GM18951 (cell line): ENCODE measurements around the gene NID2.

Source experiments
- POLR2A ChIP-seq: IDR thresholded peaks from 4 replicates; pipeline ENCODE4 v1.6.1; 2011; ENCODE audit warnings: mild to moderate bottlenecking; ENCODE audit not compliant: insufficient read length, insufficient read depth; ENCODE audit errors: extremely low read depth
- in situ Hi-C: fragments of 300-500 bp; cut with MboI; formaldehyde crosslinking; loops from one replicate; pipeline ENCODE4 v1.12.0; 2022; ENCODE audit warnings: low sequenced_read_pairs, mixed read lengths, inconsistent platforms; ENCODE audit not compliant: unreplicated experiment

NID2 gene

DNA sequence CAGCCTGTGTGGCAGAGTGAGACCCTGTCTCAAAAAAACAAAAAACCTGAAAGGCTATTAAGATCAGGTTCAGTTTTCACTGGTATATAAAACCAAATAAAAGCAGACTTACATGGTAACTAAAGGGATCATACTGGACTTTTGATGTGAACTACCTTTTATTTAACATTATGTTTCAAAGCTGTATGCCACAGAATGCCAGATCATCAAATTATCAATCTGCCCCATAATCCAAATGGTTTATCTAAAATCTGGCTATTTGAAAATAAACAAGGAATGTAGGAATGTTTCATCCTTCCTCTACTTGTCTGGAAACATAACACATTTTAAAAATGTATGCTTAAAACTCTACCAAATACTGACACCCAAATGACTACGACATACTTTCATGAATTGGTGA is 14.2 kb downstream of the NID2 start:
- in situ Hi-C loops = no loop called here
- no peak for TF ChIP-seq POLR2A

- in situ Hi-C loops = no loop called here
- no peak for TF ChIP-seq POLR2A
Measured at GRCh38 chr14:52053044-52053443, 15.8 kb downstream of the NID2 start.

GRCh38 chr14:52052288-52052943 is 16.4 kb downstream of the NID2 start:
- in situ Hi-C loops = no loop called here
- TF ChIP-seq POLR2A = no peak

- TF ChIP-seq POLR2A = no peak
- in situ Hi-C loops = no loop called here
Measured at GRCh38 chr14:52051871-52052270, 17.0 kb downstream of the NID2 start.

GRCh38 chr14:52051251-52051650 is 17.6 kb downstream of the NID2 start:
- no peak for TF ChIP-seq POLR2A
- in situ Hi-C loops = no loop called here

DNA sequence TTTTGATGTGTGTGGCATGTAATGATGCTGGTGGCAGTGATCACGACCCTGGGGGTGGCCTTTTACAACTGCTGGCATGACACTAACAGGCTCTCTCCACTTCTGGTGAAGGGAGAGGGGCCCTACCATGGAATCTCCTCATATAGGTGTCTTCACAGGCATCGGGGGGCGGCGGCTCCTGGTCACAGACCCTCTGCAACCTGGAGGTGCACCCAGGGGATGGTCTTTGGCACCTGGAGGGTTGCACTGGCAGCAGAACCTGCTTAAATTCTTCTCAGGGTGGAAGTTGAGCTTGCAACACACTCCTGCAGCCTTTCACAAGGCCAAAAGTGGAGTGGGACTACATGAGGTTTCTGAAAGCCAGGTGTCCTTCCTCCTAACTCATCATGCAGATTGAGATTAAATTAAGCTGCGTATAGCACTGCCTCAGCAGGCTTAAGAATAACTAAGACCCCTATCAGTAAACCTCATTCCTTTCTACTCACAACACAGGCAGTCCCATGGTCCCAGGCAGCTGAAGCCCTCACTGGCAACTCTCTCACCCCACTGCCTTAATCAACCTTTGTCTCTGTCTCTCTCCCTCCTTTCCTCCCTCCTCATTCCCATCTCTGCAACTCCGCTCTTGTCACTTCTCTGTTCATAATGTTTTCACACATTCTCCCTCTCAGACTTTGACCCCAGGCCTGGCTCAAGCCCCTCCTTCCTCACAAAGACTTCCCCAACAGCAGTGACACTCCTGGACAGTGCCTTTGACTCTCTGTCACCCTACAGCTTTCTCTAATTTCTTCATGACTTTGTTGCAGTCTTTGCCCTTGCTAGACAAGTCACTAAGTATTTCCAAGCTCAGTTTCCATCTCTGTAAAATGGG is 18.9 kb downstream of the NID2 start:
- in situ Hi-C loops = no loop called here

GRCh38 chr14:52049271-52049670 is 19.6 kb downstream of the NID2 start:
- TF ChIP-seq POLR2A = no peak
- in situ Hi-C loops = no loop called here

More for the DNA sequence above, 18.9 kb downstream of the NID2 start:
- TF ChIP-seq POLR2A = no peak

- TF ChIP-seq POLR2A = no peak
- in situ Hi-C loops = no loop called here
Measured at GRCh38 chr14:52048641-52049204, 20.1 kb downstream of the NID2 start.

GRCh38 chr14:52048116-52048515 is 20.7 kb downstream of the NID2 start:
- TF ChIP-seq POLR2A = no peak
- in situ Hi-C loops = no loop called here

DNA sequence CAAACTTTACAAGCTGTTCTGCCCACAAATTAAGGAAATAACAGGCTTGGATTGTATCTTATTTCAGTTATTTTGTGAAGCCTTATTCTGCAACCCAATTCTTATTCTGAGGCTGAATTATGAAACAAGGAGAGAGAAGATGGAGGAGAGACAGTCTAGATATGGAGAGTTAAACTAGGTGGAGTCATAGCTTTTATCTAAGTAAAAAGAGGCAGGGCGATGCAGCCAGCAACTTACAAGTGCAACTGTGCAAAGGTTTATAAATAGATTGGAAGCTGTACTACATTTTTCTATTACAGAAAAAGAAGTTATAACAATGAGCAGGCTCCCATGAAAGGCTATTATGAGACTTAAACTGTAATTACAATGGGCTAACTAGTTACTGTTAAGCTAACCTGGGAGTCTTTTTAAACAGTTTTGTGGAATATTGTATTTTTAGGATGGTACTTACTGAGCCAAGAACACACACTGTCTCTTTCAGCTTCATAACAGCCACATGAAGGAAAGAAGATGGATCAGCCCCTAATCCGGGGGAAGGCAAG is 22.4 kb downstream of the NID2 start:
- TF ChIP-seq POLR2A = no peak
- in situ Hi-C loops = no loop called here

DNA sequence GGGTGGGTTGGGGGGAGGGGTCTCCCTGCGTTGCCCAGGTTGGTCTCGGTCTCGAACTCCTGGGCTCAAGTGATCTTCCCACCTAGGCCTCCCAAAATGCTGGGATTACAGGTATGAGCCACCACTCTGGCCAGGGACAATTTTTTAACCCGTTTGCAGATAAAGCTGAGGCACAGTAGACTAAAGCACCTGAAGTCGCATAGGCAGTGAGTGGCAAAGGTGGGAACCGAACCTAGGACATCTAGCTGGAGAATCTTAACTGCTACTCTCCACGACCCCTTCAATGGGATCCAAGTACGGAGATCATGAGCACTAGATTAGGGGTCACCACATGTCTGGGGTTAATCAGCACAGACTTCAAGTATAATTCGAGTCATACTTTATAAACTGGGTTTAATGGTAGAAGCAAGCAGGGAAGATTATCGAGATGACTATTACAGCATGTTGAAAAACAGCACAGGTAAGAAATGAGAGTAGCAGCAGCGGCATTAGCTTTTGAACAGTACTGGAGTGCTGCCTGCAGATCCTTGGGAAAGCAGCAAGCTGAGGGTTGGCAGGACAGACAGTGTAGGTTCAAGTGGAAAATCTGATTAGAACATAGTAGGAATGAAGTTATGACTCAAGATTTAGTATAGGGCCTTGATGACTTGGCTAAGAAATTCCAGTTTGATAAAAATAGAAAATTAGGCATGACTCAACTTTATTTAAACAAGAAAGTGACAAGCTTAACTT is 23.9 kb downstream of the NID2 start:
- in situ Hi-C loops = no loop called here

DNA sequence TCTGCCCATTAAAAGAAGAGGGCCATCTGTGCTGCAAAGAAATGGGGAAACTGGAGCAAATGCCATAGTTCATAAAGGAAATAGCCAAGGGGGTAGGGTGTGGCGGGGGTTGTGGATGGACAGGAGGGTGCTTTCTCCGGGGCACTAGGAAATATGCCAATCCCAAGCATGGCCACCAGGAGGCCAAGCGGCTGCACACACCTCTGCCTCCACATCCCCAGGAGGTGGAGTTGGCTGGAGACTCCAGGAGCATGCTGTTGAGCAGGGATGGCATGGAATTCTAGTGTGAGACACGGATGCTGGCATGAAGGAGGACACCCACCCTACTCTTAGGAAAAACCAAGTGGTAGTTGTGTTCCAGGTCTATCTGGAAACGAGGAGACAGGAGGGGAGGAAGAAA is 25.2 kb downstream of the NID2 start:
- in situ Hi-C loops = no loop called here
- TF ChIP-seq POLR2A = no peak

More for the DNA sequence above, 23.9 kb downstream of the NID2 start:
- no peak for TF ChIP-seq POLR2A
